Upper lobe of left lung (tissue), 6 donors: ENCODE measurements around the gene TTC39A. TPM values are rescaled to one million over a fixed set of nuclear protein-coding genes. Genes with fewer than 3 reads are reported as not detected.

Experiments
- ATAC-seq, 2 donors: fragments of 200-7000 bp; cut with Tn5 transposase; one replicate each; pipeline ENCODE4 v1.9.1; 2022; ENCODE audit warnings: mild to moderate bottlenecking in 2 of 2, moderate library complexity in 2 of 2; ENCODE audit not compliant: low FRiP score in 2 of 2
- DNase-seq, 2 donors: peaks; one replicate each; pipeline ENCODE4 v3.0.0-alpha.2; 2019 to 2020
- H3K27ac ChIP-seq, 4 donors: fragments of 200-600 bp; sonication (generic); one replicate each; pipeline ENCODE4 v1.5.1; 2016 to 2019
- H3K27me3 ChIP-seq, 4 donors: fragments of 200-600 bp; sonication (generic); one replicate each; pipeline ENCODE4 v1.5.1; 2017 to 2019
- H3K36me3 ChIP-seq, 4 donors: fragments of 200-600 bp; sonication (generic); one replicate each; pipeline ENCODE4 v1.5.1; 2016 to 2019
- H3K4me1 ChIP-seq, 4 donors: fragments of 200-600 bp; sonication (generic); one replicate each; pipeline ENCODE4 v1.5.1; 2018 to 2019
- H3K4me3 ChIP-seq, 4 donors: fragments of 200-600 bp; sonication (generic); one replicate each; pipeline ENCODE4 v1.5.1; 2017 to 2019; ENCODE audit warnings: mild to moderate bottlenecking in 2 of 4, moderate library complexity in 1 of 4
- H3K9me3 ChIP-seq, 4 donors: fragments of 200-600 bp; sonication (generic); one replicate each; pipeline ENCODE4 v1.5.1; 2018 to 2019
- CTCF ChIP-seq, 6 experiments: fragments of 450-650 bp in 4 of 6; fragments of 200-600 bp in 2 of 6; sonication (generic) in 2 of 6; IDR thresholded peaks; one replicate each; pipeline ENCODE4 v1.5.1; 2016 to 2019; ENCODE audit warnings: antibody characterized with exemption in 6 of 6
- EP300 ChIP-seq, 4 donors: sonication (generic); formaldehyde crosslinking; IDR thresholded peaks; one replicate each; pipeline ENCODE4 v1.5.1; 2017; ENCODE audit warnings: antibody characterized with exemption in 4 of 4, control low read depth in 2 of 4
- POLR2A ChIP-seq, 4 donors: fragments of 450-650 bp; IDR thresholded peaks; one replicate each; pipeline ENCODE4 v1.5.1; 2016 to 2017; ENCODE audit warnings: antibody characterized with exemption in 4 of 4, mild to moderate bottlenecking in 2 of 4
- POLR2AphosphoS5 ChIP-seq, 2 donors: sonication (generic); formaldehyde crosslinking; IDR thresholded peaks; one replicate each; pipeline ENCODE4 v1.5.1; 2017; ENCODE audit warnings: antibody characterized with exemption in 2 of 2
- WGBS, 2 donors: methylation state at CpG; one replicate each; pipeline ENCODE4 v1.1.5; 2017 to 2018; 5-methylcytosine and 5-hydroxymethylcytosine counted together
- total RNA-seq, 6 donors: library from RNA; depleted of rRNA in 4 of 6; stranded (reverse); fragments of >200 nt in 4 of 6; gene quantifications; one replicate each; pipeline versions ENCODE4 v1.1.0 to v1.2.1, GENCODE V29; 2016 to 2021
- donor health status: DM: no; HTN: no; CAD: no; lungs with moderate emphysema.
- donor health status: DM: no; HTN: yes; CAD: no; lungs with severe emphysema.

The TTC39A gene
- total RNA-seq, 6 donors from 2014 or later: 33.0 to 96.4 (median 55.7) TPM

GRCh38 chr1:51351907-51352306 is 21.5 kb upstream of the TTC39A start:
- H3K27ac ChIP-seq: no peak overlapping the region
- ATAC-seq: no peak

GRCh38 chr1:51349862-51350261 is 19.5 kb upstream of the TTC39A start:
- H3K27ac ChIP-seq: no peak overlapping the region
- peaks cover 0 to 15% (median 7%) of the 10 kb centered on the region in 4 donors for H3K36me3 ChIP-seq
- no peak overlapping the region for H3K4me3 ChIP-seq
- WGBS, 2 donors: 91 to 100% methylated on average over 3 of the region's 3 CpGs
- DNase-seq (no peak), ATAC-seq (no peak)
- TF ChIP-seq POLR2AphosphoS5 (IDR thresholded peaks at IDR 0.05): no peak
- TF ChIP-seq CTCF (IDR thresholded peaks at IDR 0.05): no peak
- TF ChIP-seq POLR2A (IDR thresholded peaks at IDR 0.05): no peak
- no peak for TF ChIP-seq EP300 (IDR thresholded peaks at IDR 0.05)
- H3K27me3 ChIP-seq: peaks cover 0 to 6% (median 3%) of the 10 kb centered on the region in 4 donors
- H3K9me3 ChIP-seq: no peaks in the 10 kb centered on the region
- H3K4me1 ChIP-seq: peaks cover 0 to 8% (median 4%) of the 10 kb centered on the region in 4 donors

More at GRCh38 chr1:51351907-51352306, 21.5 kb upstream of the TTC39A start:
- Histone ChIP-seq H3K36me3 (peaks cover 5 to 34% (median 19%) of the 10 kb centered on the region in 4 donors), H3K4me1 (no peaks in the 10 kb centered on the region), H3K27me3 (no peaks in the 10 kb centered on the region), H3K9me3 (no peaks in the 10 kb centered on the region), H3K4me3 (no peak overlapping the region)
- no peak for TF ChIP-seq POLR2A (IDR thresholded peaks at IDR 0.05)
- 100% methylated on average over 1 of the region's 1 CpG for WGBS, 2 donors
- no peak for DNase-seq

- H3K36me3 ChIP-seq: no peaks in the 10 kb centered on the region
- peaks cover 0 to 17% (median 9%) of the 10 kb centered on the region in 4 donors for H3K4me1 ChIP-seq
- no peak for DNase-seq
- ATAC-seq: no peak
- H3K4me3 ChIP-seq: no peak overlapping the region
- H3K27ac ChIP-seq: no peak overlapping the region
- TF ChIP-seq CTCF (IDR thresholded peaks at IDR 0.05): no peak
- no peaks in the 10 kb centered on the region for H3K9me3 ChIP-seq
- H3K27me3 ChIP-seq: peaks cover 0 to 12% (median 6%) of the 10 kb centered on the region in 4 donors
Observed at GRCh38 chr1:51348147-51348527, 17.8 kb upstream of the TTC39A start.

GRCh38 chr1:51347398-51348146 is 17.2 kb upstream of the TTC39A start:
- DNase-seq (no peak), ATAC-seq (no peak)
- H3K4me3 ChIP-seq: no peak overlapping the region
- WGBS, 2 donors: 86 to 89% methylated on average over 6 of the region's 6 CpGs
- no peaks in the 10 kb centered on the region for H3K36me3 ChIP-seq
- H3K27me3 ChIP-seq: peaks cover 0 to 12% (median 6%) of the 10 kb centered on the region in 4 donors
- TF ChIP-seq CTCF (IDR thresholded peaks at IDR 0.05): no peak
- no peak for TF ChIP-seq POLR2A (IDR thresholded peaks at IDR 0.05)
- no peak for TF ChIP-seq POLR2AphosphoS5 (IDR thresholded peaks at IDR 0.05)
- TF ChIP-seq EP300 (IDR thresholded peaks at IDR 0.05): no peak
- no peak overlapping the region for H3K27ac ChIP-seq
- no peaks in the 10 kb centered on the region for H3K9me3 ChIP-seq
- peaks cover 0 to 17% (median 9%) of the 10 kb centered on the region in 4 donors for H3K4me1 ChIP-seq

GRCh38 chr1:51346086-51346942 is 16.0 kb upstream of the TTC39A start:
- Histone ChIP-seq H3K4me3 (no peak overlapping the region), H3K4me1 (peaks cover 0 to 17% (median 9%) of the 10 kb centered on the region in 4 donors), H3K9me3 (no peaks in the 10 kb centered on the region), H3K36me3 (no peaks in the 10 kb centered on the region), H3K27ac (no peak overlapping the region), H3K27me3 (peaks cover 0 to 12% (median 6%) of the 10 kb centered on the region in 4 donors)
- no peak for DNase-seq
- ATAC-seq: no peak
- TF ChIP-seq POLR2A (IDR thresholded peaks at IDR 0.05): no peak
- no peak for TF ChIP-seq POLR2AphosphoS5 (IDR thresholded peaks at IDR 0.05)
- TF ChIP-seq EP300 (IDR thresholded peaks at IDR 0.05): no peak
- TF ChIP-seq CTCF (IDR thresholded peaks at IDR 0.05): no peak
- WGBS, 2 donors: 65 to 73% methylated on average over 7 of the region's 7 CpGs
